Panc1 (cell line): ENCODE results near the gene ALG14. TPM values are rescaled to one million over a fixed set of nuclear protein-coding genes. Genes with fewer than 3 reads are reported as not detected.

Source experiments
- ATAC-seq: fragments of 200-7000 bp; cut with Tn5 transposase; 2 replicates; pipeline ENCODE4 v1.9.1; 2020; ENCODE audit warnings: mild to moderate bottlenecking, moderate library complexity
- BruUV-seq: library from RNA; stranded (reverse); fragments of 400-500 nt; replicated peaks from 2 replicates; lab custom pipeline; 2021; lab: Mats Ljungman, UMichigan
- CTCF ChIA-PET: fragments of 300-600 bp; sonication (Branson Sonifier 250); formaldehyde crosslinking; loops from one replicate; lab custom pipeline; 2022; ENCODE audit warnings: antibody characterized with exemption; lab: Charles Lee
- POLR2A ChIA-PET: fragments of 300-600 bp; sonication (Branson Sonifier 250); formaldehyde crosslinking; loops from one replicate; lab custom pipeline; 2022; ENCODE audit warnings: antibody characterized with exemption; lab: Charles Lee
- DNase-seq: peaks from one replicate; pipeline ENCODE4 v3.0.0-alpha.2; 2010; ENCODE audit warnings: low read depth, low spot score
- H3K27ac ChIP-seq: 2 replicates; pipeline ENCODE4 v1.5.1; 2011; ENCODE audit warnings: mild to moderate bottlenecking, low read length, inconsistent platforms
- H3K27me3 ChIP-seq: fragments of 200-500 bp; sonication (Bioruptor generic); 2 replicates; pipeline ENCODE4 v1.6.0; 2014; ENCODE audit warnings: low read length, inconsistent platforms; ENCODE audit not compliant: control insufficient read depth, insufficient read depth
- H3K36me3 ChIP-seq: fragments of 200-500 bp; sonication (Bioruptor generic); 2 replicates; pipeline ENCODE4 v1.5.1; 2014; ENCODE audit warnings: inconsistent platforms, mild to moderate bottlenecking, low read length, moderate library complexity; ENCODE audit not compliant: control insufficient read depth, insufficient read depth
- H3K4me1 ChIP-seq: 2 replicates; pipeline ENCODE4 v1.5.1; 2011; ENCODE audit warnings: inconsistent platforms, mild to moderate bottlenecking, low read length, moderate library complexity; ENCODE audit not compliant: control insufficient read depth, insufficient read depth
- H3K4me3 ChIP-seq, 2 experiments: 2 replicates each; pipeline ENCODE4 v1.5.1; 2011 to 2012; ENCODE audit warnings: low read depth in 2 of 2, low read length in 2 of 2, mild to moderate bottlenecking in 2 of 2, inconsistent platforms in 1 of 2, moderate library complexity in 1 of 2
- H3K9me3 ChIP-seq: fragments of 200-500 bp; sonication (Bioruptor generic); 2 replicates; pipeline ENCODE4 v1.5.1; 2014; ENCODE audit warnings: low read depth, mild to moderate bottlenecking, inconsistent platforms, low read length, moderate library complexity; ENCODE audit not compliant: control insufficient read depth, insufficient read depth
- CTCF ChIP-seq: fragments of 450-650 bp; IDR thresholded peaks from 2 replicates; pipeline ENCODE4 v1.5.1; 2017; ENCODE audit warnings: mild to moderate bottlenecking
- POLR2AphosphoS5 ChIP-seq: IDR thresholded peaks from 2 replicates; pipeline ENCODE4 v1.6.1; 2012; ENCODE audit warnings: mild to moderate bottlenecking, low read depth, low read length, moderate library complexity
- REST ChIP-seq, 2 experiments: IDR thresholded peaks; 2 replicates each; pipeline ENCODE4 v1.6.1; 2011 to 2012; ENCODE audit warnings: low read depth in 2 of 2, control low read depth in 1 of 2, low read length in 1 of 2, mild to moderate bottlenecking in 1 of 2, moderate library complexity in 1 of 2; ENCODE audit not compliant: insufficient read depth in 1 of 2
- SIN3A ChIP-seq: IDR thresholded peaks from 2 replicates; pipeline ENCODE4 v1.6.1; 2012; ENCODE audit warnings: low read depth, mild to moderate bottlenecking, low read length, moderate library complexity, borderline replicate concordance; ENCODE audit not compliant: insufficient read depth
- TCF7L2 ChIP-seq: IDR thresholded peaks from 2 replicates; pipeline ENCODE4 v1.6.1; 2011; ENCODE audit warnings: mild to moderate bottlenecking, low read depth, low read length, inconsistent platforms
- in situ Hi-C: cut with HindIII; loops from 2 replicates; pipeline ENCODE4 v1.10.0; 2016; ENCODE audit warnings: low sequenced_read_pairs, low pct_unique_long_range_greater_than_20kb
- intact Hi-C: fragments of 100-400 bp; cut with micrococcal nuclease; formaldehyde crosslinking; loops from one replicate; pipeline ENCODE4 v1.10.0; 2022; ENCODE audit not compliant: unreplicated experiment
- total RNA-seq: library from RNA; stranded (reverse); gene quantifications from one replicate; pipeline ENCODE4 v1.2.1, GENCODE V29; 2021; ENCODE audit not compliant: unreplicated experiment

ALG14 gene
- total RNA-seq, 1 experiment from 2014 or later, result 4.1 TPM

- CTCF ChIA-PET, result no interaction called here
- in situ Hi-C loops, result no loop called here
- Histone ChIP-seq H3K36me3 (no peaks in the 10 kb centered on the region), H3K27me3 (no peaks in the 10 kb centered on the region), H3K4me3 (no peak overlapping the region), H3K4me1 (no peaks in the 10 kb centered on the region), H3K9me3 (no peaks in the 10 kb centered on the region), H3K27ac (no peak overlapping the region)
- ATAC-seq, result no peak
- POLR2A ChIA-PET, result no interaction called here
- DNase-seq, result no peak
- TF ChIP-seq REST (IDR thresholded peaks at IDR 0.05; ENCODE audit: insufficient read depth in 1 of 2, low read depth in 2 of 2, low read length in 1 of 2) (no peak), POLR2AphosphoS5 (no peak), CTCF (no peak), TCF7L2 (no peak), SIN3A (no peak)
- no TSS peak for BruUV-seq
- intact Hi-C loops, result no loop called here
Observed at GRCh38 chr1:95067062-95067461, 5.7 kb downstream of the ALG14 start.

GRCh38 chr1:95061445-95062006, 11.2 kb downstream of the ALG14 start:
- CTCF ChIA-PET, result no interaction called here
- H3K27me3 ChIP-seq, result no peaks in the 10 kb centered on the region
- no peaks in the 10 kb centered on the region for H3K4me1 ChIP-seq
- H3K36me3 ChIP-seq, result no peaks in the 10 kb centered on the region
- POLR2A ChIA-PET, result no interaction called here
- intact Hi-C loops, result no loop called here
- H3K9me3 ChIP-seq, result no peaks in the 10 kb centered on the region
- no peak for DNase-seq
- ATAC-seq, result no peak
- H3K4me3 ChIP-seq, result no peak overlapping the region
- in situ Hi-C loops, result no loop called here
- TF ChIP-seq SIN3A (no peak), POLR2AphosphoS5 (no peak), CTCF (no peak), TCF7L2 (no peak), REST (IDR thresholded peaks at IDR 0.05; ENCODE audit: insufficient read depth in 1 of 2, low read depth in 2 of 2, low read length in 1 of 2) (no peak)
- H3K27ac ChIP-seq, result no peak overlapping the region
- no TSS peak for BruUV-seq
